HG03565 (cell line): ENCODE results near the gene ANXA9.

ENCODE experiments used
- ATAC-seq: cut with Tn5 transposase; IDR thresholded peaks from one replicate; pipeline ENCODE4 v1.9.1; 2021; ENCODE audit warnings: mild to moderate bottlenecking, moderate library complexity; ENCODE audit not compliant: unreplicated experiment

The ANXA9 gene

GRCh38 chr1:150981805-150982712 lies at the start of gene ANXA9:
ANXA9 (plus strand) TSS chr1:150982292; CDS start chr1:150983106, 814 bp downstream.
- ATAC-seq, result no peak

- ATAC-seq, result no peak
Measured at GRCh38 chr1:150944856-150945255, 37.2 kb upstream of the ANXA9 start.

GRCh38 chr1:150954708-150955107 lies 27.4 kb upstream of the ANXA9 start:
- ATAC-seq, result no peak

- ATAC-seq, result no peak
Measured at GRCh38 chr1:150955280-150955679, 26.8 kb upstream of the ANXA9 start.

GRCh38 chr1:150957666-150958065 lies 24.4 kb upstream of the ANXA9 start:
- ATAC-seq, result no peak

- no peak for ATAC-seq
Measured at GRCh38 chr1:150960646-150961045, 21.4 kb upstream of the ANXA9 start.

GRCh38 chr1:150961756-150962155 lies 20.3 kb upstream of the ANXA9 start:
- ATAC-seq, result no peak

- ATAC-seq, result no peak
Measured at GRCh38 chr1:150963321-150964163, 18.6 kb upstream of the ANXA9 start.

GRCh38 chr1:150964164-150964489 lies 18.0 kb upstream of the ANXA9 start:
- ATAC-seq, result no peak

- no peak for ATAC-seq
Measured at GRCh38 chr1:150965605-150966004, 16.5 kb upstream of the ANXA9 start.

GRCh38 chr1:150966011-150966410 lies 16.1 kb upstream of the ANXA9 start:
- ATAC-seq, result no peak

GRCh38 chr1:150967936-150968335 lies 14.2 kb upstream of the ANXA9 start:
- no peak for ATAC-seq

GRCh38 chr1:150968491-150968890 lies 13.6 kb upstream of the ANXA9 start:
- ATAC-seq, result no peak

- no peak for ATAC-seq
Measured at GRCh38 chr1:150969626-150970025, 12.5 kb upstream of the ANXA9 start.

GRCh38 chr1:150970808-150971582 lies 11.1 kb upstream of the ANXA9 start:
- ATAC-seq, result no peak

GRCh38 chr1:150971583-150972416 lies 10.3 kb upstream of the ANXA9 start:
- no peak for ATAC-seq

- no peak for ATAC-seq
Measured at GRCh38 chr1:150972417-150972940, 9.6 kb upstream of the ANXA9 start.

GRCh38 chr1:150973258-150973835 lies 8.7 kb upstream of the ANXA9 start:
- ATAC-seq, result no peak

- no peak for ATAC-seq
Measured at GRCh38 chr1:150973836-150974579, 8.1 kb upstream of the ANXA9 start.
